GM18873 (cell line): ENCODE data around the gene SLC9C1.
"Not testable (repeated sequence)": the region's sequence is repeated elsewhere in the genome, so short reads cannot be mapped to it uniquely, and the experiment has no call there.

Experiments
- ATAC-seq: cut with Tn5 transposase; IDR thresholded peaks from one replicate; pipeline ENCODE4 v1.9.1; 2021; ENCODE audit warnings: mild to moderate bottlenecking, moderate library complexity, moderate number of reproducible peaks; ENCODE audit not compliant: unreplicated experiment, low FRiP score

Gene SLC9C1

DNA sequence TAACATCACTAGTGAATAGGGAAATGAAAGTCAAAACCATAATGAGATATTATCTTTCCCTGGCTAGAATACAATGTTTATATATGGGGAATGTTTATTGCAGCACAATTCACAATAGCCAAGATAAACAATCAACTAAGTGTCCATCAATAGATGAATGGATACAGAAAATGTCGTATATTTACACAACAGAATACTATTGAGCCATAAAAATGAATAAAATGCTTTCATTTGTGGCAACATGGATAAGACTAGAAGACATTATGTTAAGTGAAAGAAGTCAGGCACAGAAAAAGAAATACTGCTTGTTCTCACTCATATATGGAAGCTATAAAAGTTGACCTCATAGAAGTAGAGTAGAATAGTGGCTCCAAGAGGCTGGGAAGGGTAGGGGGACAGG lies 65.2 kb downstream of the SLC9C1 start:
- no peak for ATAC-seq

DNA sequence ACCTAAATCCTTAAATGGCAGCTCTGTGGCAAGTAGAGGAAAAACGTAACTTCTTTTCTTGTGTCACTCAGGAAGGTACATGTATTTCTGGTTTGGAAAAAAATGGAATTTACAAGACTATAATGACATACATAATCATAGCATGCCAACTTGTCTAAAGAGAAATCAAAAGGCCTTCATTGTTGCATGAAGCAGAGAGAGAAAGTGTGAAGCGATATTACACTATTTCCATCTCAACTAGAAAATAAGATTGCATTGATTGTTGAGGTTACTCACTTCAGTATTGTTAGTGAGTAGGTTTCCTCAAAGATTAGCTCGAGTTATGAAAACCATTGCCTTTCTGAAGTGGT lies 93.7 kb downstream of the SLC9C1 start:
- ATAC-seq, result no peak

- ATAC-seq, result no peak
Observed at GRCh38 chr3:112199622-112200316, 94.2 kb downstream of the SLC9C1 start.

- ATAC-seq, result no peak
Observed at GRCh38 chr3:112197131-112197530, 96.9 kb downstream of the SLC9C1 start.

- ATAC-seq, result no peak
Observed at GRCh38 chr3:112187300-112187699, 106.7 kb downstream of the SLC9C1 start.

GRCh38 chr3:112185423-112186035 lies 108.5 kb downstream of the SLC9C1 start:
- not testable (repeated sequence) for ATAC-seq

DNA sequence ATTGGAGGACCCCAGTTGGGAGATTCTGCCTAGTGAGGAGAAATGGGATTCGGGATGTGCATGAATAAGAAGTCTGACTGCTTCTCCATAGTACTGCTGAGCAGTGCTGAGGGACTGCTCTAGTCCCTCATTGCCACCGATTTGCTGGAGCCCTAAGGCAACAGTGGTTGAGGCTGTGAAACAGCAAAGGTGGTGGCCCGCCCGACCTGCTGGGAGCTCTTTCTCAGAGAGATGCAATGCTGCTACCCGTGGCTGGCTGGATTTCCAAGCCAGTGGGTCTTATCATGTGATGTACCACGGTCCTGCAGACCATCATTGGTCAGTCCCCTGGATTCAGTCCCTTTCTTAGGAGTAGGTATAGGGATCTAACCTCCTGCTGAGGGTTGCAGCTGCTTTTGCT lies 118.4 kb downstream of the SLC9C1 start:
- ATAC-seq, result no peak

GRCh38 chr3:112175037-112175436 lies 119.0 kb downstream of the SLC9C1 start:
- no peak for ATAC-seq

GRCh38 chr3:112171144-112171543 lies 122.9 kb downstream of the SLC9C1 start:
- no peak for ATAC-seq

- ATAC-seq, result no peak
Observed at GRCh38 chr3:112170046-112170445, 124.0 kb downstream of the SLC9C1 start.

DNA sequence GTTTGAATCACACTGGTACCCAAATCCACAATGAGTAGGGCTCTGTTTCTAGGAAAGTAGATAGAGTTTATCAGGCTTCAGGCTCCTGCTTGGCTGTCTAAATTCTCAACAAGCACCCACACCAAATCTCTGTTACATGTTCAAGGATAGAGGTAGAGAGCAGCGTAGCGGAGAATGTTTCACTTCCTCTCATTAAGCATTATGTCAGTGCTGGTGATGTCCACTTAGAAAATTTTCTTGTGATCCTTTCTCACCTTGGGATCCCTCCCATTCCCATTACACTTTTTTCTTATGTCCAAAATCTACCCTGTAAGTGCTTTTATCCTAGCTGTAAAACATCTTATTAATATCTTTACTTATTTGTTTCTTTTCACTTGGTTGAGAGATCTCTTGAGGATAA lies 126.3 kb downstream of the SLC9C1 start:
- ATAC-seq, result no peak

GRCh38 chr3:112149136-112149535 lies 144.9 kb downstream of the SLC9C1 start:
- ATAC-seq, result no peak

DNA sequence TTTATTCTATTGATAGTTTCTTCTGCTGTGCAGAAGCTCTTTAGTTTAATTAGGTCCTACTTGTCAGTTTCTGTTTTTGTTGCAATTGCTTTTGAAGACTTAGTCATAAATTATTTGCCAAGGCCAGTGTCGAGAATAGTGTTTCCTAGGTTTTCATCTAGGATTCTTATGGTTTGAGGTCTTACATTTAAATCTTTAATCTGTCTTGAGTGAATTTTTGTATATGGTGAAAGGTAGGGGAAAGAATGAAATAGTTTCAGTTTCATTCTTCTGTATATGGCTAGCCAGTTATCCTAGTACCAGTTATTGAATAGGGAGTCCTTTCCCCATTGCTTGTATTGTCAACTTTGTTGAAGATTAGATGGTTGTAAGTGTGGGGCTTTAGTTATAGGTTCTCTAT lies 150.3 kb downstream of the SLC9C1 start:
- ATAC-seq, result no peak

DNA sequence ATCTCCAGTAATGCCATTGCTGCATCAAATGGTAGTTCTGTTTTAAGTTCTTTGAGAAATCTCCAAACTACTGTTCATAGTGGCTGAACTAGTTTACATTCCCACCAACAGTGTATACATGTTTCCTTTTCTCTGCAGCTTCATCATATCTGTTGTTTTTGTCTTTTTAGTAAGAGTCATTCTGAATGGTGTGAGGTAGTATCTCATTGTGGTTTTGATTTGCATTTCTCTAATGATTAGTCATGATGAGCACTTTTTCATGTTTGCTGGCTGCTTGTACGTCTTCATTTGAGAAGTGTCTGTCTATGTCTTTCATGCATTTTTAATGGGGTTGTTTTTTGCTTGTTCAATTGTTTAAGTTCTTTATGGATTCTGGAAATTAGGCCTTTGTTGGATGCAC lies 150.8 kb downstream of the SLC9C1 start:
- no peak for ATAC-seq

- ATAC-seq, result no peak
Observed at GRCh38 chr3:112141293-112141692, 152.7 kb downstream of the SLC9C1 start.

DNA sequence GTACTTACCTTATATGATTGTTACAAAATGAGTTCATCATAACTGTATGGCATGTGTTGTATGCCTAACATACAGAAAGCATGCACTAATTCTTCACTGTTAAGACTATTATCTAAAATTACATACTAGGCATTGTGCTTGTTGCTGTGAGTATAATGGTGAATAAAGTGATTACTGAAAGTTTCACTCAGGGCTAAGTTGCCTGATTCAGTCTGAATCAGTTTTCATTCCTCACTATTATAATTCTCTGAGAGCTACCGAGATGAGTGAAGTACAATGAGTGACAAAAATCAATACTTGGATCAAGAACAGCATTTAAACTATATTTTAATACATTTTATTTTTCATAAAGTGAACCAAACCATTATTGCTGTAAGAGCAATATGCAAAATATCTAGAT lies 153.4 kb downstream of the SLC9C1 start:
- ATAC-seq, result no peak

DNA sequence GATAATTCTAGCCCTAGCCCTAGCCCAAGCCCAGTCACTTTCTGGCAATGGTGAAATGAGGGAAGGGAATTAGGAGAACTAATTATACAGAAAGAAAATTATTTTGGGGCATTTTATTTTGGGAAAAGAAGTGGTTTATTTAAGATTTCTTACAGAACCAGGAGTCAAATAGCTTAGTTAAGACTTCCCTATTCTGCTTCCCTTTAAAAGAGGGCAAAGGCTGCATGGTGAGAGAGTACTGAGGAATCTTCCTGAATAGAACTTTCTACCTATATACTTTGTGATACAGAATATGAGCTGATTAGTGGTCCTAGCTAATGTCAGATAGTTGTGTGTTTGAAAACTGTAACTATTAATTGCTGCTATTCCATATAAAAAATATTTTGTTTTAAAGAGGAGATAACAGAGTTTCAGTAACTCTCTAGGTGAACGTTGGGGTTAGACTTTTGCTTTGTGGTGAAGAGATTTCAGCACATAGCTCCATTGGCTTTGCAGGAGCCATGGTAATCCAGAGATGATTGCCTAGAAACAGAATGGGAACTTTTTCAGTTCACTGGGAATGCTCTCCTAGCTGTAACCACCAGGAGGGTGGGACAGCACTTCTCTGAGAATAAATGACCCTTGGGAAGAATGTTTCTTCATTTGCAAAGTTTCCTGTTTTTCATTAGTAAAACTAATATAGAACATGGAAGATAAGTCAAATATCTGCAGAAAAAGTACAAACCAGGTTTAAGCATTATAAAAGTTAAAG lies 155.6 kb downstream of the SLC9C1 start:
- ATAC-seq, result no peak

DNA sequence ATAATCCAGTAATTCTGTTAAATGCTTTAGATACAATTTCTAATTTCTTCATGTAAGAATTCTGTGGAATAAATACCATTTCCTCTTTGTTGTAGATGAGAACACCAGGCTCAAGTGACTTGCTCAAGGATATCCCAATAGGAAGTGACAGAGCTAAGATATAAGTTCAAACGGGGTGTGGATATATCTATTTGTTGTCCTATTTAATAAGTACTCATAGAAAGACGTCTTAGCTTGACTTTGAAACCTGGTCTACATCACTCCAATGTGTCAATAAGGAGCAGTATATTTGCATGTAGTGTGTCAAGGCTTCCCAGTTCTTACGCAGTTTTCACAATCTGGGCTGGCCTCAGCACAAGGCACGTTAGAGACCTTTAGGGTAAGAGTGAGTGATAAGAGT lies 156.2 kb downstream of the SLC9C1 start:
- ATAC-seq, result no peak

DNA sequence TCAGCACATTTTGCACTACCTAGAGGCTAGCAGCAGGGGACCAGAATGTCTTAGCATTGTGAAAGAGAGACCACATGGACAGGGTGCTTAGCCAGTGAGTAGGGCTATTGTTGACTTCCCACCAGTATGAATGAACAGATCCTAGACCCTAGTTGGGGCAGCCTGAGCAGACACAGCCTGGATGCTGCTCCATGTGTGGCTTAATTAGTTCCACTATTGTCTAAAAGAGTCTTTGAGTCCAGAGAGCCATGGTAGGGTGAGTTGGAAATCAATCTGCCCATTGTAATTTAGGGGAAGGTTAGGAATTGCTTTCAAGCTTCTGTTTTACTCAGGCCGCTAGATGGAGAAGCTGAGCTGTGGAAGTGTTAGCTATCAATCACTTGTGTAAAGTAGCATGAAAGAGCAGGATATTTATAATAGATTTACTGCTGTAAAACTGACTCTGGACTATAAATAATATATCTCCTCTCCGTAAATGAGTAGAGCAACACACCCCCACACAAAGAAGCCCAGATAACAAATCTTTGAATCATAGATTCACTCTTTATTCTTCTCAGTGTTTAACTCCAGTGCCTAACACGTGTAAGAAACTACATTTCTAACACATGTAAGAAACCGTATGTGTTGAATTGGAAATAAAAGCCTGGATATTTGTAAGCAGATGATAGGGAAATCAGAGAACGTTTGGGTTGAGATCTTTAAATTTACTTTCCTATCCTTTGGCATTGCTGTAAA lies 156.9 kb downstream of the SLC9C1 start:
- no peak for ATAC-seq

DNA sequence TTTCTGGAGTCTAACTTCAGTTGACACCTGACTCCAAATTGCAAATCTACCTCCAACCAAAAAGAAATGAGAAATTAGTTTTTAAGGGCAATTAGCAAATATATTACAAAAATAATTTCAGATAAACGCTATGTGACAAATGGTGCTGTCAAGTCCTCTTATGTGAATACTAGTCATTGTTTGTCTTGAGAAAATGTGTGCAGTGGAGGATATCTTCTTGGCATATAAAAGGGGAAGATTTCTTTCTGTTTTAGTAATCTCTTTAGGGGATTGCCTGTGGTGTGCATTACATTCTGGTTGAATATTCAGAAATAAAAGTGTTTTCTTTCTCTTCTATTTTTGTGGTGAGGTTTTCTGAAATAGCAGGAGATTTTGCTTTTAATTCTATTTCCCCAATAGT lies 158.0 kb downstream of the SLC9C1 start:
- ATAC-seq, result no peak
